Testis (tissue), 2 donors: ENCODE measurements around the gene LAMA3.

Experiments
- CTCF ChIP-seq, 3 experiments: fragments of 450-650 bp in 2 of 3; fragments of 200-600 bp in 1 of 3; sonication (generic) in 1 of 3; IDR thresholded peaks; one replicate each; pipeline ENCODE4 v1.5.1; 2016 to 2019; ENCODE audit warnings: antibody characterized with exemption in 3 of 3, mild to moderate bottlenecking in 2 of 3, moderate library complexity in 1 of 3
- POLR2A ChIP-seq: fragments of 450-650 bp; IDR thresholded peaks from one replicate; pipeline ENCODE4 v1.6.1; 2017; ENCODE audit warnings: antibody characterized with exemption, mild to moderate bottlenecking, moderate library complexity

GRCh38 chr18:23949863-23950262 lies 260.6 kb downstream of the LAMA3 start:
- TF ChIP-seq CTCF (IDR thresholded peaks at IDR 0.05) (no peak), POLR2A (no peak)
